Neural cell (in vitro differentiated cells): ENCODE data around the gene TICRR. TPM values are rescaled to one million over a fixed set of nuclear protein-coding genes. Genes with fewer than 3 reads are reported as not detected.

Source experiments
- H2AFZ ChIP-seq: fragments of 200-600, 300-800 bp; sonication (generic), shearing (Covaris generic); 2 replicates; pipeline ENCODE4 v1.6.0; 2014; ENCODE audit warnings: low read depth, mild to moderate bottlenecking, antibody characterized with exemption, low read length, moderate library complexity
- H3F3A ChIP-seq: fragments of 200-600 bp; shearing (Covaris generic); 2 replicates; pipeline ENCODE4 v1.6.1; 2016; ENCODE audit warnings: mild to moderate bottlenecking, moderate library complexity, mixed read lengths, antibody characterized with exemption, low read length; ENCODE audit not compliant: insufficient read depth, poor library complexity, severe bottlenecking
- H3K27ac ChIP-seq: fragments of 200-600, 300-800 bp; sonication (generic), shearing (Covaris generic); 2 replicates; pipeline ENCODE4 v1.5.1; 2014; ENCODE audit warnings: mild to moderate bottlenecking, low read length, moderate library complexity
- H3K27me3 ChIP-seq: fragments of 300-800, 200-600 bp; sonication (generic), shearing (Covaris generic); 2 replicates; pipeline ENCODE4 v1.6.0; 2014; ENCODE audit warnings: mild to moderate bottlenecking, low read depth, low read length, moderate library complexity; ENCODE audit not compliant: insufficient read depth
- H3K36me3 ChIP-seq: fragments of 300-800, 200-600 bp; sonication (generic), shearing (Covaris generic); 2 replicates; pipeline ENCODE4 v1.5.1; 2014; ENCODE audit warnings: mild to moderate bottlenecking, antibody characterized with exemption, low read length, moderate library complexity; ENCODE audit not compliant: insufficient read depth
- H3K4me2 ChIP-seq: fragments of 300-800, 200-600 bp; sonication (generic), shearing (Covaris generic); 2 replicates; pipeline ENCODE4 v1.6.0; 2014; ENCODE audit warnings: mild to moderate bottlenecking, low read length
- H3K4me3 ChIP-seq: fragments of 300-800, 200-600 bp; sonication (generic), shearing (Covaris generic); 2 replicates; pipeline ENCODE4 v1.5.1; 2014; ENCODE audit warnings: mild to moderate bottlenecking, low read length, moderate library complexity
- H3K79me2 ChIP-seq: fragments of 200-600 bp; shearing (Covaris generic); replicated peaks from 2 replicates; pipeline ENCODE4 v1.6.0; 2014; ENCODE audit warnings: mild to moderate bottlenecking, low read length, moderate library complexity; ENCODE audit not compliant: insufficient read depth
- H3K9ac ChIP-seq: fragments of 300-800, 200-600 bp; sonication (generic), shearing (Covaris generic); 2 replicates; pipeline ENCODE4 v1.6.1; 2016; ENCODE audit warnings: mild to moderate bottlenecking, low read length, mixed read lengths
- H3K9me2 ChIP-seq: fragments of 200-600 bp; shearing (Covaris generic); 2 replicates; pipeline ENCODE4 v1.6.1; 2016; ENCODE audit warnings: mild to moderate bottlenecking, low read length, mixed read lengths; ENCODE audit not compliant: insufficient read depth
- H3K9me3 ChIP-seq: fragments of 200-600, 300-800 bp; sonication (generic), shearing (Covaris generic); 2 replicates; pipeline ENCODE4 v1.6.1; 2016; ENCODE audit warnings: mild to moderate bottlenecking, mixed run types, low read length, moderate library complexity, mixed read lengths
- H4K20me1 ChIP-seq: fragments of 200-600 bp; shearing (Covaris generic); 2 replicates; pipeline ENCODE4 v1.6.1; 2016; ENCODE audit warnings: mild to moderate bottlenecking, mixed run types; ENCODE audit not compliant: insufficient read depth
- EP300 ChIP-seq: fragments of 450-650 bp; conservative IDR thresholded peaks from 2 replicates; pipeline ENCODE4 v1.6.1; 2014; ENCODE audit warnings: antibody characterized with exemption, mild to moderate bottlenecking, moderate library complexity; ENCODE audit not compliant: poor library complexity, severe bottlenecking
- EZH2 ChIP-seq: fragments of 200-600, 300-800 bp; shearing (Covaris generic), sonication (generic); IDR thresholded peaks from 2 replicates; pipeline ENCODE4 v1.6.1; 2014; ENCODE audit warnings: antibody characterized with exemption, low read length, borderline replicate concordance, mild to moderate bottlenecking; ENCODE audit not compliant: insufficient read depth, poor library complexity, severe bottlenecking
- MXI1 ChIP-seq: fragments of 450-650 bp; conservative IDR thresholded peaks from 2 replicates; pipeline ENCODE4 v1.6.1; 2014; ENCODE audit warnings: antibody characterized with exemption, mild to moderate bottlenecking; ENCODE audit not compliant: poor library complexity, severe bottlenecking
- POLR2AphosphoS5 ChIP-seq: IDR thresholded peaks from 2 replicates; pipeline ENCODE4 v1.6.1; 2012
- RAD21 ChIP-seq: fragments of 450-650 bp; conservative IDR thresholded peaks from 2 replicates; pipeline ENCODE4 v1.6.1; 2014; ENCODE audit warnings: antibody characterized with exemption, mild to moderate bottlenecking, moderate library complexity
- REST ChIP-seq: IDR thresholded peaks from 2 replicates; pipeline ENCODE4 v1.6.1; 2012; ENCODE audit warnings: borderline replicate concordance
- SMC3 ChIP-seq: fragments of 450-650 bp; conservative IDR thresholded peaks from 2 replicates; pipeline ENCODE4 v1.6.1; 2014; ENCODE audit warnings: antibody characterized with exemption, mild to moderate bottlenecking, moderate library complexity; ENCODE audit not compliant: poor library complexity
- TAF1 ChIP-seq: IDR thresholded peaks from 2 replicates; pipeline ENCODE4 v1.6.1; 2012; ENCODE audit warnings: low read depth
- polyA plus RNA-seq: library from polyadenylated mRNA; depleted of rRNA; stranded (reverse); fragments of >200 nt; gene quantifications from 2 replicates; pipeline ENCODE4 v1.2.3, GENCODE V29; 2014
- TF ChIP-seq, protein P1 (sequence below): fragments of 450-650 bp; IDR thresholded peaks from 2 replicates; pipeline ENCODE4 v1.5.1; 2014; ENCODE audit warnings: antibody characterized with exemption, mild to moderate bottlenecking, moderate library complexity; ENCODE audit not compliant: poor library complexity, severe bottlenecking

Gene TICRR
- polyA plus RNA-seq, 1 donor from 2014 or later, result 0.36 TPM

DNA sequence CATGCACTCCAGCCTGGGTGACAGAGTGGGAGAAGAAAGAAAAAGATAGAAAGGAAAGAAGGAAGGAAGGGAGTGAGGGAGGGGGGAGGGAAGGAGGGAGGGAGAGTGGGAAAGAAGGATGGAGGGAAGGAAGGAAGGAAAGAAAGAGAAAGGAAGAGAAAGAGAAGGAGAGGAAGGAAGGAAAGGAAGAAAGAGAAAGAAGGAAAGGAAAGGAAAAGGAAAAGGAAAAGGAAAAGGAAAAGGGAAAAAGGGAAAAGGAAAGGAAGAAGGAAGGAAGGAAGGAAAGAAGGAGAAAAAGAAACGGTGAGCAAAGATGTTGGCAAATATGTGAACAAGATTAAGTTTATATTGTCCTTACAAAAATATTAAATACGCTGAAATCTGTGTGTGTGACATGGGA lies 36.2 kb upstream of the TICRR start:
- Histone ChIP-seq H3K4me3 (no peak overlapping the region), H3F3A (no peaks in the 10 kb centered on the region), H3K9me2 (no peaks in the 10 kb centered on the region), H3K27me3 (no peaks in the 10 kb centered on the region), H4K20me1 (no peaks in the 10 kb centered on the region), H2AFZ (no peak overlapping the region), H3K27ac (no peak overlapping the region), H3K9me3 (no peaks in the 10 kb centered on the region), H3K79me2 (no peaks in the 10 kb centered on the region), H3K9ac (no peak overlapping the region), H3K36me3 (no peaks in the 10 kb centered on the region), H3K4me2 (no peak overlapping the region)
- TF ChIP-seq REST (no peak), EZH2 (no peak), RAD21 (no peak)

- Histone ChIP-seq H3K27ac (no peak overlapping the region), H3F3A (no peaks in the 10 kb centered on the region), H3K79me2 (no peaks in the 10 kb centered on the region), H3K9me3 (no peaks in the 10 kb centered on the region), H3K9me2 (no peaks in the 10 kb centered on the region), H3K9ac (no peak overlapping the region), H3K4me2 (no peak overlapping the region), H3K36me3 (no peaks in the 10 kb centered on the region), H2AFZ (no peak overlapping the region), H3K27me3 (no peaks in the 10 kb centered on the region), H4K20me1 (no peaks in the 10 kb centered on the region), H3K4me3 (no peak overlapping the region)
- TF ChIP-seq TAF1 (no peak), EZH2 (no peak), EP300 (no peak), POLR2AphosphoS5 (no peak), SMC3 (no peak), REST (no peak), RAD21 (no peak), MXI1 (no peak)
- TF ChIP-seq, protein P1, sequence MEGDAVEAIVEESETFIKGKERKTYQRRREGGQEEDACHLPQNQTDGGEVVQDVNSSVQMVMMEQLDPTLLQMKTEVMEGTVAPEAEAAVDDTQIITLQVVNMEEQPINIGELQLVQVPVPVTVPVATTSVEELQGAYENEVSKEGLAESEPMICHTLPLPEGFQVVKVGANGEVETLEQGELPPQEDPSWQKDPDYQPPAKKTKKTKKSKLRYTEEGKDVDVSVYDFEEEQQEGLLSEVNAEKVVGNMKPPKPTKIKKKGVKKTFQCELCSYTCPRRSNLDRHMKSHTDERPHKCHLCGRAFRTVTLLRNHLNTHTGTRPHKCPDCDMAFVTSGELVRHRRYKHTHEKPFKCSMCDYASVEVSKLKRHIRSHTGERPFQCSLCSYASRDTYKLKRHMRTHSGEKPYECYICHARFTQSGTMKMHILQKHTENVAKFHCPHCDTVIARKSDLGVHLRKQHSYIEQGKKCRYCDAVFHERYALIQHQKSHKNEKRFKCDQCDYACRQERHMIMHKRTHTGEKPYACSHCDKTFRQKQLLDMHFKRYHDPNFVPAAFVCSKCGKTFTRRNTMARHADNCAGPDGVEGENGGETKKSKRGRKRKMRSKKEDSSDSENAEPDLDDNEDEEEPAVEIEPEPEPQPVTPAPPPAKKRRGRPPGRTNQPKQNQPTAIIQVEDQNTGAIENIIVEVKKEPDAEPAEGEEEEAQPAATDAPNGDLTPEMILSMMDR, result no peak
These were observed 32.9 kb upstream of the TICRR start for GRCh38 chr15:89542369-89542768.
